ENCODE measurements around the gene PRLR.

DNA sequence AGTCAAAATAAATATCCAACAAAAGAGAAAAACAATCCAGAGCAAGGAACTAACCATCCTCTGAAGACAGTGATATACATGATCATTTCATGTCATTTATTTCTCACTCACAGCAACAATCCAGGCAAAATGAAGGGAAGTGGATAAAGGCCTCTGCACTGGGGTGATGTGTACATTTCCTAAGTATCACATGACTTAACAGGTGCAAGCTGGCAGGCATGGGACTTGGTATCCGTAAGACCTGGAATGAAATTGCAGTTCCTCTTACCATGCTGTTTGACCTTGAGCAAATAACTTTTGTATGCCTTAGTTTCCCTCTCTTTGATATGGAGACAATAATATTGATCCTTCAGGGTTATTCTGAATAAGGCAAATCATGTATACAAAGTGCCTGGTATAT is 77.6 kb downstream of the PRLR start:
- TF ChIP-seq EZH2 (IDR thresholded peaks at IDR 0.05; ENCODE audit: borderline replicate concordance, control insufficient read depth, low read depth, low read length) (no peak), ZZZ3 (IDR thresholded peaks at IDR 0.05; ENCODE audit: control insufficient read depth, insufficient read length, low read depth) (no peak), USF1 (IDR thresholded peaks at IDR 0.05; ENCODE audit: borderline replicate concordance, extremely low read length, insufficient read depth, low read depth, low read length) (no peak), EP300 (IDR thresholded peaks at IDR 0.05; ENCODE audit: borderline replicate concordance in 1 of 2, control insufficient read depth in 1 of 2, low read depth in 2 of 2, low read length in 2 of 2) (no peak), TAF1 (IDR thresholded peaks at IDR 0.05; ENCODE audit: borderline replicate concordance, low read depth, low read length) (no peak), ESRRA (IDR thresholded peaks at IDR 0.05; ENCODE audit: low read length) (no peak)
